SK-N-SH treated with all-trans-retinoic acid at 6 μM for 48 hours (cell line): ENCODE measurements around the gene LAMA2.

Experiments
- ARNTL ChIP-seq: fragments of 450-650 bp; formaldehyde crosslinking; IDR thresholded peaks from 2 replicates; pipeline ENCODE4 v1.5.0; 2020; ENCODE audit warnings: low read depth, mild to moderate bottlenecking, moderate library complexity, borderline replicate concordance
- CSDC2 ChIP-seq: fragments of 250-450 bp; sonication (Bioruptor Pico); IDR thresholded peaks from 2 replicates; pipeline ENCODE4 v1.5.0; 2020; ENCODE audit warnings: mild to moderate bottlenecking, moderate library complexity
- TF ChIP-seq, protein P1 (sequence below): fragments of 250-450 bp; sonication (Bioruptor Pico); IDR thresholded peaks from 2 replicates; pipeline ENCODE4 v1.5.1; 2020; ENCODE audit warnings: low read depth, mild to moderate bottlenecking, moderate library complexity

DNA sequence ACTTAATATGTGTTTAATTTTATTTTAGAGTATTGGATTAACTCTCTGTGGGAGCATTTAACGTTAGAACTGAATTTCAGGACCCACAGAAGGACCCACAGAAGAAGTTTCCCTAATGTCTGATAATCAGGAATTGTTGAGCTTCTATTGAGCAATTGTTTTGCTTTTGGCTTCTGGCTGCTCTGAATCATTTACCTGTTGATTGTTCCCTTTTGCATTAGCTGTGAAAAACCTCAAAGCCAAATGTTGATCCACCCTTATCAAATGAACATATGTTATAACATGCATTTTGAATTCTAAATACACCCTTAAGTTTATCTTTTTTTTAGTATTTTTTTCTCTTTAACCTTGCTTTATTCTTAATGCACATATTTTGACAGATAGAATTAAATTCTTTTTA lies 393.5 kb downstream of the LAMA2 start:
- no peak for TF ChIP-seq CSDC2 (CRISPR knock-in tag)
- TF ChIP-seq, protein P1, sequence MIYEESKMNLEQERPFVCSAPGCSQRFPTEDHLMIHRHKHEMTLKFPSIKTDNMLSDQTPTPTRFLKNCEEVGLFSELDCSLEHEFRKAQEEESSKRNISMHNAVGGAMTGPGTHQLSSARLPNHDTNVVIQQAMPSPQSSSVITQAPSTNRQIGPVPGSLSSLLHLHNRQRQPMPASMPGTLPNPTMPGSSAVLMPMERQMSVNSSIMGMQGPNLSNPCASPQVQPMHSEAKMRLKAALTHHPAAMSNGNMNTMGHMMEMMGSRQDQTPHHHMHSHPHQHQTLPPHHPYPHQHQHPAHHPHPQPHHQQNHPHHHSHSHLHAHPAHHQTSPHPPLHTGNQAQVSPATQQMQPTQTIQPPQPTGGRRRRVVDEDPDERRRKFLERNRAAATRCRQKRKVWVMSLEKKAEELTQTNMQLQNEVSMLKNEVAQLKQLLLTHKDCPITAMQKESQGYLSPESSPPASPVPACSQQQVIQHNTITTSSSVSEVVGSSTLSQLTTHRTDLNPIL (CRISPR knock-in tag), result no peak
- TF ChIP-seq ARNTL (CRISPR knock-in tag), result no peak
